Measurements from ENCODE around the gene SLFN12L.

DNA sequence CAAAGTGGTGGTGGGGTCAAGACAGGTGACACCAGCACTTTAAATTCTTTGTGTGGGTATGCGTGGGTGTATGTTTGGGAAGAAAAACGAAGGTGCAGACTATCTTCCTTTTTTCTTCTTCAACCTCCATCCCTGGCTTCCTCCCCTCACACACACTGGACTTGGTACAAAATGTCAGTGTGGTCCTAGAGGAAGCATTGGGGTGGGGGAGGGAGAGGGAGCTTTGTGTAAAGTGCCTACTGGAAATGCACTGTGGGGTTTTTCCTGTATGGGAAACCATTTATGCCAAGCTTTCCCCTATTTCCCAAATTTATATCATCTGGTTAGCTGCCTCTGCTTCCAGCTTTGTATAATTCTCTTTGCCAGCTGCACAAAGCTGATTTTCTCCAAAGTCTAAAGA, 44.4 kb downstream of the SLFN12L start:
- TF ChIP-seq POLR2A (IDR thresholded peaks at IDR 0.05), result no peak
- TF ChIP-seq, protein P1, sequence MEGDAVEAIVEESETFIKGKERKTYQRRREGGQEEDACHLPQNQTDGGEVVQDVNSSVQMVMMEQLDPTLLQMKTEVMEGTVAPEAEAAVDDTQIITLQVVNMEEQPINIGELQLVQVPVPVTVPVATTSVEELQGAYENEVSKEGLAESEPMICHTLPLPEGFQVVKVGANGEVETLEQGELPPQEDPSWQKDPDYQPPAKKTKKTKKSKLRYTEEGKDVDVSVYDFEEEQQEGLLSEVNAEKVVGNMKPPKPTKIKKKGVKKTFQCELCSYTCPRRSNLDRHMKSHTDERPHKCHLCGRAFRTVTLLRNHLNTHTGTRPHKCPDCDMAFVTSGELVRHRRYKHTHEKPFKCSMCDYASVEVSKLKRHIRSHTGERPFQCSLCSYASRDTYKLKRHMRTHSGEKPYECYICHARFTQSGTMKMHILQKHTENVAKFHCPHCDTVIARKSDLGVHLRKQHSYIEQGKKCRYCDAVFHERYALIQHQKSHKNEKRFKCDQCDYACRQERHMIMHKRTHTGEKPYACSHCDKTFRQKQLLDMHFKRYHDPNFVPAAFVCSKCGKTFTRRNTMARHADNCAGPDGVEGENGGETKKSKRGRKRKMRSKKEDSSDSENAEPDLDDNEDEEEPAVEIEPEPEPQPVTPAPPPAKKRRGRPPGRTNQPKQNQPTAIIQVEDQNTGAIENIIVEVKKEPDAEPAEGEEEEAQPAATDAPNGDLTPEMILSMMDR (IDR thresholded peaks at IDR 0.05), result no peak

Measured in testis (tissue), 2 donors.